Measurements from ENCODE around the gene PLEKHM3. TPM values are rescaled to one million over a fixed set of nuclear protein-coding genes. Genes with fewer than 3 reads are reported as not detected.
"Not testable (repeated sequence)": the region's sequence is repeated elsewhere in the genome, so short reads cannot be mapped to it uniquely, and the experiment has no call there.

Gene PLEKHM3
- total RNA-seq, 3 donors from 2014 or later = 5.2 to 6.3 (median 5.4) TPM

GRCh38 chr2:207920721-207921120, 104.6 kb downstream of the PLEKHM3 start:
- peaks cover 9% of the 10 kb centered on the region for H3K4me1 Mint-ChIP-seq (ENCODE audit: low read depth)
- H3K27me3 Mint-ChIP-seq (ENCODE audit: low read depth) = no peaks in the 10 kb centered on the region

GRCh38 chr2:207920321-207920720, 105.0 kb downstream of the PLEKHM3 start:
- H3K4me3 Mint-ChIP-seq = no peak overlapping the region
- no peak for DNase-seq

More at GRCh38 chr2:207920721-207921120, 104.6 kb downstream of the PLEKHM3 start:
- Mint-ChIP-seq H3K36me3 (ENCODE audit: insufficient read depth) (peaks cover 28% of the 10 kb centered on the region), H3K9me3 (no peaks in the 10 kb centered on the region), H3K4me3 (no peak overlapping the region)
- no peak for ATAC-seq
- DNase-seq = no peak

GRCh38 chr2:207919164-207919919, 106.0 kb downstream of the PLEKHM3 start:
- ATAC-seq (no peak), DNase-seq (no peak)
- no peaks in the 10 kb centered on the region for H3K4me1 Mint-ChIP-seq (ENCODE audit: low read depth)
- H3K9me3 Mint-ChIP-seq = no peaks in the 10 kb centered on the region
- no peak overlapping the region for H3K4me3 Mint-ChIP-seq
- peaks cover 30% of the 10 kb centered on the region for H3K36me3 Mint-ChIP-seq (ENCODE audit: insufficient read depth)
- H3K27me3 Mint-ChIP-seq (ENCODE audit: low read depth) = no peaks in the 10 kb centered on the region

More at GRCh38 chr2:207920321-207920720, 105.0 kb downstream of the PLEKHM3 start:
- Mint-ChIP-seq H3K36me3 (ENCODE audit: insufficient read depth) (peaks cover 28% of the 10 kb centered on the region), H3K4me1 (ENCODE audit: low read depth) (peaks cover 5% of the 10 kb centered on the region), H3K27me3 (ENCODE audit: low read depth) (no peaks in the 10 kb centered on the region), H3K9me3 (no peaks in the 10 kb centered on the region)
- ATAC-seq = no peak

GRCh38 chr2:207914716-207915115, 110.6 kb downstream of the PLEKHM3 start:
- Mint-ChIP-seq H3K27me3 (ENCODE audit: low read depth) (no peaks in the 10 kb centered on the region), H3K36me3 (ENCODE audit: insufficient read depth) (peaks cover 40% of the 10 kb centered on the region), H3K4me1 (ENCODE audit: low read depth) (no peaks in the 10 kb centered on the region), H3K9me3 (no peaks in the 10 kb centered on the region), H3K4me3 (no peak overlapping the region)
- DNase-seq = no peak
- no peak for ATAC-seq

GRCh38 chr2:207913772-207914358, 111.5 kb downstream of the PLEKHM3 start:
- Mint-ChIP-seq H3K4me3 (no peak overlapping the region), H3K4me1 (ENCODE audit: low read depth) (no peaks in the 10 kb centered on the region), H3K9me3 (no peaks in the 10 kb centered on the region), H3K27me3 (ENCODE audit: low read depth) (no peaks in the 10 kb centered on the region), H3K36me3 (ENCODE audit: insufficient read depth) (peaks cover 32% of the 10 kb centered on the region)
- DNase-seq (no peak), ATAC-seq (no peak)

GRCh38 chr2:207911856-207912255, 113.5 kb downstream of the PLEKHM3 start:
- Mint-ChIP-seq H3K9me3 (no peaks in the 10 kb centered on the region), H3K27me3 (ENCODE audit: low read depth) (no peaks in the 10 kb centered on the region), H3K4me3 (no peak overlapping the region), H3K36me3 (ENCODE audit: insufficient read depth) (peaks cover 28% of the 10 kb centered on the region), H3K4me1 (ENCODE audit: low read depth) (no peaks in the 10 kb centered on the region)
- no peak for ATAC-seq
- no peak for DNase-seq

GRCh38 chr2:207911215-207911614, 114.1 kb downstream of the PLEKHM3 start:
- DNase-seq (no peak), ATAC-seq (no peak)
- no peaks in the 10 kb centered on the region for H3K9me3 Mint-ChIP-seq
- H3K27me3 Mint-ChIP-seq (ENCODE audit: low read depth) = no peaks in the 10 kb centered on the region
- peaks cover 28% of the 10 kb centered on the region for H3K36me3 Mint-ChIP-seq (ENCODE audit: insufficient read depth)
- no peaks in the 10 kb centered on the region for H3K4me1 Mint-ChIP-seq (ENCODE audit: low read depth)
- H3K4me3 Mint-ChIP-seq = no peak overlapping the region

GRCh38 chr2:207906495-207906894, 118.8 kb downstream of the PLEKHM3 start:
- H3K36me3 Mint-ChIP-seq (ENCODE audit: insufficient read depth) = peaks cover 18% of the 10 kb centered on the region
- not testable (repeated sequence) for H3K27me3 Mint-ChIP-seq (ENCODE audit: low read depth); H3K4me3 Mint-ChIP-seq; DNase-seq; ATAC-seq; H3K9me3 Mint-ChIP-seq; H3K4me1 Mint-ChIP-seq (ENCODE audit: low read depth)

GRCh38 chr2:207905546-207905945, 119.8 kb downstream of the PLEKHM3 start:
- Mint-ChIP-seq H3K36me3 (ENCODE audit: insufficient read depth) (peaks cover 23% of the 10 kb centered on the region), H3K27me3 (ENCODE audit: low read depth) (no peaks in the 10 kb centered on the region), H3K4me3 (no peak overlapping the region), H3K9me3 (no peaks in the 10 kb centered on the region), H3K4me1 (ENCODE audit: low read depth) (no peaks in the 10 kb centered on the region)
- ATAC-seq (no peak), DNase-seq (no peak)

GRCh38 chr2:207903236-207903635, 122.1 kb downstream of the PLEKHM3 start:
- no peak for ATAC-seq
- H3K4me1 Mint-ChIP-seq (ENCODE audit: low read depth) = no peaks in the 10 kb centered on the region
- no peak for DNase-seq
- H3K9me3 Mint-ChIP-seq = no peaks in the 10 kb centered on the region
- H3K36me3 Mint-ChIP-seq (ENCODE audit: insufficient read depth) = peaks cover 31% of the 10 kb centered on the region
- H3K27me3 Mint-ChIP-seq (ENCODE audit: low read depth) = no peaks in the 10 kb centered on the region
- H3K4me3 Mint-ChIP-seq = no peak overlapping the region

- Mint-ChIP-seq H3K9me3 (no peaks in the 10 kb centered on the region), H3K36me3 (ENCODE audit: insufficient read depth) (peaks cover 29% of the 10 kb centered on the region), H3K4me3 (no peak overlapping the region), H3K4me1 (ENCODE audit: low read depth) (no peaks in the 10 kb centered on the region), H3K27me3 (ENCODE audit: low read depth) (no peaks in the 10 kb centered on the region)
- ATAC-seq (no peak), DNase-seq (no peak)
Observed at GRCh38 chr2:207902821-207903220, 122.5 kb downstream of the PLEKHM3 start.

- DNase-seq (no peak), ATAC-seq (no peak)
- Mint-ChIP-seq H3K9me3 (no peaks in the 10 kb centered on the region), H3K4me3 (no peak overlapping the region), H3K36me3 (ENCODE audit: insufficient read depth) (peaks cover 29% of the 10 kb centered on the region), H3K27me3 (ENCODE audit: low read depth) (no peaks in the 10 kb centered on the region), H3K4me1 (ENCODE audit: low read depth) (no peaks in the 10 kb centered on the region)
Observed at GRCh38 chr2:207901829-207902228, 123.5 kb downstream of the PLEKHM3 start.

- Mint-ChIP-seq H3K27me3 (ENCODE audit: low read depth) (no peaks in the 10 kb centered on the region), H3K4me3 (no peak overlapping the region), H3K9me3 (no peaks in the 10 kb centered on the region), H3K4me1 (ENCODE audit: low read depth) (no peaks in the 10 kb centered on the region), H3K36me3 (ENCODE audit: insufficient read depth) (peaks cover 29% of the 10 kb centered on the region)
- no peak for ATAC-seq
- DNase-seq = no peak
Observed at GRCh38 chr2:207901401-207901800, 123.9 kb downstream of the PLEKHM3 start.

- no peaks in the 10 kb centered on the region for H3K9me3 Mint-ChIP-seq
- no peaks in the 10 kb centered on the region for H3K4me1 Mint-ChIP-seq (ENCODE audit: low read depth)
- ATAC-seq (no peak), DNase-seq (no peak)
- peaks cover 26% of the 10 kb centered on the region for H3K36me3 Mint-ChIP-seq (ENCODE audit: insufficient read depth)
- H3K27me3 Mint-ChIP-seq (ENCODE audit: low read depth) = no peaks in the 10 kb centered on the region
- H3K4me3 Mint-ChIP-seq = no peak overlapping the region
Observed at GRCh38 chr2:207898354-207898695, 127.0 kb downstream of the PLEKHM3 start.

Measured in activated T-cell treated with anti-CD3 and anti-CD28 coated beads, Interleukin-2, amount 50 U/mL, for 4 hours (primary cell).